Measurements from ENCODE around the gene ZMYND11. TPM values are rescaled to one million over a fixed set of nuclear protein-coding genes. Genes with fewer than 3 reads are reported as not detected.

The ZMYND11 gene
- total RNA-seq, 2 donors from 2014 or later, result 34.2 to 37.7 TPM

GRCh38 chr10:228366-228765 is 93.1 kb downstream of the ZMYND11 start:
- no peak overlapping the region for H3K4me3 Mint-ChIP-seq
- H3K27ac ChIP-seq (ENCODE audit: low read depth, low read length), result no peak overlapping the region
- H3K9me3 Mint-ChIP-seq, result no peaks in the 10 kb centered on the region
- no peaks in the 10 kb centered on the region for H3K27me3 ChIP-seq (ENCODE audit: control insufficient read depth, insufficient read depth, low read length, poor library complexity, severe bottlenecking)
- no peaks in the 10 kb centered on the region for H3K4me1 ChIP-seq (ENCODE audit: control insufficient read depth, insufficient read depth, low read length)
- no peak overlapping the region for H3K4me3 ChIP-seq (ENCODE audit: low read length)
- no peaks in the 10 kb centered on the region for H3K36me3 Mint-ChIP-seq (ENCODE audit: low read depth)
- DNase-seq, result no peak
- no peaks in the 10 kb centered on the region for H3K27me3 Mint-ChIP-seq (ENCODE audit: insufficient read depth)
- H3K9me3 ChIP-seq (ENCODE audit: control insufficient read depth, low read length), result no peaks in the 10 kb centered on the region
- no peaks in the 10 kb centered on the region for H3K36me3 ChIP-seq (ENCODE audit: control insufficient read depth, insufficient read depth, low read length)
- H3K4me1 Mint-ChIP-seq, result no peaks in the 10 kb centered on the region
- TF ChIP-seq, protein P1, sequence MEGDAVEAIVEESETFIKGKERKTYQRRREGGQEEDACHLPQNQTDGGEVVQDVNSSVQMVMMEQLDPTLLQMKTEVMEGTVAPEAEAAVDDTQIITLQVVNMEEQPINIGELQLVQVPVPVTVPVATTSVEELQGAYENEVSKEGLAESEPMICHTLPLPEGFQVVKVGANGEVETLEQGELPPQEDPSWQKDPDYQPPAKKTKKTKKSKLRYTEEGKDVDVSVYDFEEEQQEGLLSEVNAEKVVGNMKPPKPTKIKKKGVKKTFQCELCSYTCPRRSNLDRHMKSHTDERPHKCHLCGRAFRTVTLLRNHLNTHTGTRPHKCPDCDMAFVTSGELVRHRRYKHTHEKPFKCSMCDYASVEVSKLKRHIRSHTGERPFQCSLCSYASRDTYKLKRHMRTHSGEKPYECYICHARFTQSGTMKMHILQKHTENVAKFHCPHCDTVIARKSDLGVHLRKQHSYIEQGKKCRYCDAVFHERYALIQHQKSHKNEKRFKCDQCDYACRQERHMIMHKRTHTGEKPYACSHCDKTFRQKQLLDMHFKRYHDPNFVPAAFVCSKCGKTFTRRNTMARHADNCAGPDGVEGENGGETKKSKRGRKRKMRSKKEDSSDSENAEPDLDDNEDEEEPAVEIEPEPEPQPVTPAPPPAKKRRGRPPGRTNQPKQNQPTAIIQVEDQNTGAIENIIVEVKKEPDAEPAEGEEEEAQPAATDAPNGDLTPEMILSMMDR (conservative IDR thresholded peaks at IDR 0.05), result no peak
- H3K9ac ChIP-seq (ENCODE audit: extremely low read depth, low read length, poor library complexity, severe bottlenecking), result no peak overlapping the region
- no peak overlapping the region for H3K27ac Mint-ChIP-seq
- WGBS, 2 experiments (ENCODE audit: insufficient coverage in 1 of 2, insufficient read length in 1 of 2), result 91 to 100% methylated on average over 3 to 6 of the region's 6 CpGs

GRCh38 chr10:230758-231157 is 95.5 kb downstream of the ZMYND11 start:
- WGBS, 2 experiments (ENCODE audit: insufficient coverage in 1 of 2, insufficient read length in 1 of 2), result 76 to 86% methylated on average over 7 to 9 of the region's 9 CpGs
- no peaks in the 10 kb centered on the region for H3K4me1 Mint-ChIP-seq
- no peak for DNase-seq

GRCh38 chr10:232061-232460 is 96.8 kb downstream of the ZMYND11 start:
- H3K27ac ChIP-seq (ENCODE audit: low read depth, low read length), result no peak overlapping the region
- Mint-ChIP-seq H3K4me1 (no peaks in the 10 kb centered on the region), H3K4me3 (no peak overlapping the region), H3K36me3 (ENCODE audit: low read depth) (peaks cover 8% of the 10 kb centered on the region), H3K27ac (no peak overlapping the region), H3K9me3 (no peaks in the 10 kb centered on the region), H3K27me3 (ENCODE audit: insufficient read depth) (no peaks in the 10 kb centered on the region)
- H3K36me3 ChIP-seq (ENCODE audit: control insufficient read depth, insufficient read depth, low read length), result no peaks in the 10 kb centered on the region
- H3K9me3 ChIP-seq (ENCODE audit: control insufficient read depth, low read length), result no peaks in the 10 kb centered on the region
- no peaks in the 10 kb centered on the region for H3K27me3 ChIP-seq (ENCODE audit: control insufficient read depth, insufficient read depth, low read length, poor library complexity, severe bottlenecking)
- H3K4me1 ChIP-seq (ENCODE audit: control insufficient read depth, insufficient read depth, low read length), result no peaks in the 10 kb centered on the region
- no peak overlapping the region for H3K9ac ChIP-seq (ENCODE audit: extremely low read depth, low read length, poor library complexity, severe bottlenecking)
- WGBS, 2 experiments (ENCODE audit: insufficient coverage in 1 of 2, insufficient read length in 1 of 2), result 93 to 94% methylated on average over 3 of the region's 3 CpGs
- TF ChIP-seq, protein P1 (conservative IDR thresholded peaks at IDR 0.05), result no peak
- no peak for DNase-seq
- no peak overlapping the region for H3K4me3 ChIP-seq (ENCODE audit: low read length)

More at GRCh38 chr10:230758-231157, 95.5 kb downstream of the ZMYND11 start:
- Mint-ChIP-seq H3K27me3 (ENCODE audit: insufficient read depth) (no peaks in the 10 kb centered on the region), H3K9me3 (no peaks in the 10 kb centered on the region), H3K27ac (no peak overlapping the region), H3K4me3 (no peak overlapping the region), H3K36me3 (ENCODE audit: low read depth) (no peaks in the 10 kb centered on the region)
- no peak overlapping the region for H3K27ac ChIP-seq (ENCODE audit: low read depth, low read length)
- TF ChIP-seq, protein P1 (conservative IDR thresholded peaks at IDR 0.05), result peak; percentile 81
- no peak overlapping the region for H3K9ac ChIP-seq (ENCODE audit: extremely low read depth, low read length, poor library complexity, severe bottlenecking)
- H3K9me3 ChIP-seq (ENCODE audit: control insufficient read depth, low read length), result no peaks in the 10 kb centered on the region
- no peaks in the 10 kb centered on the region for H3K36me3 ChIP-seq (ENCODE audit: control insufficient read depth, insufficient read depth, low read length)
- no peaks in the 10 kb centered on the region for H3K4me1 ChIP-seq (ENCODE audit: control insufficient read depth, insufficient read depth, low read length)
- H3K4me3 ChIP-seq (ENCODE audit: low read length), result no peak overlapping the region
- no peaks in the 10 kb centered on the region for H3K27me3 ChIP-seq (ENCODE audit: control insufficient read depth, insufficient read depth, low read length, poor library complexity, severe bottlenecking)
